KMS-11 (cell line): ENCODE data around the gene TSPAN9.

Source experiments
- H2AFZ ChIP-seq: fragments of 200-600 bp; sonication (generic); 2 replicates; pipeline ENCODE4 v1.6.1; 2016; ENCODE audit warnings: antibody characterized with exemption, mixed run types, low read depth
- H3K27ac ChIP-seq: fragments of 200-600 bp; sonication (generic); 2 replicates; pipeline ENCODE4 v1.6.1; 2016; ENCODE audit warnings: mild to moderate bottlenecking, mixed run types
- H3K27me3 ChIP-seq: fragments of 200-600 bp; sonication (generic); 2 replicates; pipeline ENCODE4 v1.6.1; 2017; ENCODE audit warnings: mild to moderate bottlenecking, low read depth, mixed run types, moderate library complexity; ENCODE audit not compliant: insufficient read depth
- H3K36me3 ChIP-seq: fragments of 200-600 bp; sonication (generic); 2 replicates; pipeline ENCODE4 v1.6.1; 2017; ENCODE audit warnings: mild to moderate bottlenecking, mixed run types; ENCODE audit not compliant: insufficient read depth
- H3K4me1 ChIP-seq: fragments of 200-600 bp; sonication (generic); 2 replicates; pipeline ENCODE4 v1.6.1; 2016; ENCODE audit warnings: mild to moderate bottlenecking, low read depth, mixed run types; ENCODE audit not compliant: poor library complexity, severe bottlenecking
- H3K4me2 ChIP-seq: fragments of 200-600 bp; sonication (generic); 2 replicates; pipeline ENCODE4 v1.7.0; 2016; ENCODE audit warnings: mild to moderate bottlenecking, mixed run types
- H3K4me3 ChIP-seq: fragments of 200-600 bp; sonication (generic); IDR thresholded peaks from 2 replicates; pipeline ENCODE4 v1.6.1; 2017; ENCODE audit warnings: low read depth, low read length, mixed read lengths; ENCODE audit not compliant: insufficient read depth
- H3K79me2 ChIP-seq: fragments of 200-600 bp; sonication (generic); 2 replicates; pipeline ENCODE4 v1.6.1; 2016; ENCODE audit warnings: low read depth, mixed run types; ENCODE audit not compliant: insufficient read depth
- H3K9ac ChIP-seq: fragments of 200-600 bp; sonication (generic); 2 replicates; pipeline ENCODE4 v1.6.1; 2016; ENCODE audit warnings: mild to moderate bottlenecking, mixed run types
- H4K20me1 ChIP-seq: fragments of 200-600 bp; sonication (generic); 2 replicates; pipeline ENCODE4 v1.6.1; 2016; ENCODE audit warnings: mild to moderate bottlenecking, mixed run types; ENCODE audit not compliant: insufficient read depth
- CTCF ChIP-seq: fragments of 200-600 bp; sonication (generic); conservative IDR thresholded peaks from 2 replicates; pipeline ENCODE4 v1.6.1; 2017; ENCODE audit warnings: low read depth, mild to moderate bottlenecking, antibody characterized with exemption, low read length, moderate library complexity, mixed read lengths

The TSPAN9 gene

GRCh38 chr12:3224530-3224903 is 147.3 kb downstream of the TSPAN9 start:
- no peaks in the 10 kb centered on the region for H3K27me3 ChIP-seq
- no peak for TF ChIP-seq CTCF
- H3K4me1 ChIP-seq: no peaks in the 10 kb centered on the region
- no peaks in the 10 kb centered on the region for H4K20me1 ChIP-seq
- H3K9ac ChIP-seq: no peak overlapping the region
- no peak overlapping the region for H3K4me2 ChIP-seq
- no peaks in the 10 kb centered on the region for H3K79me2 ChIP-seq
- no peak overlapping the region for H2AFZ ChIP-seq
- H3K27ac ChIP-seq: no peak overlapping the region
- H3K4me3 ChIP-seq: no peak overlapping the region
- no peaks in the 10 kb centered on the region for H3K36me3 ChIP-seq

DNA sequence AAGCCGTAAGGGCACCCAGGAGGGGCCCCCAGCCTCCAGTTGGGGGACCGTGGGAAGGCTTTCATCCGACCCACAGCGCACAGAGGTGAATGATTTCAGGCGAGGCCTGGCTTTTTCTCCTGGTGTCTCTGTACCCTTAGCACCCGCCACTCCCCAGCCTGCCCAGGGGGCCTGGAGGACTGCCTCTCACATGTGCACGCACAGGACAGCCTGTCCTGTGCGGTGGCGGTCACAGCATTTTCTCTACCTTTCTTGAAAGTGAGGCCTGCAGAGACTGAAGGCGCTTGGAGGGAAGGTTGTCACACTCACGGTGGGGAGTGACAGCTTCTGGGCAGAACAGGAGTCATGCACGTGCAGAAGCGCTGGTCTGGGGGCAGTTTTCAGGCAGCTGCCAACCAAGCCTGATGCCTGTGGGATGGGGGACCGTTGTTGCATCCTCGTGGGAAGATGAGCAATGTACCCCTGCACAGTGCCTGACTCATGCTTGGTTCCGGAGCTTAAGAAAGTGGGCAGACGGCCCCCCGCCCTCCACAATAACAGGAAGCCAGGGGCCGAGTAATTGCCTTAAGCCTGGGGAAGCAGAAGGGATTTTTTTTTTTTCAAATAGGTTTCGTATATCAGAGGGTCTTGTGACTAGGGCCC is 148.1 kb downstream of the TSPAN9 start:
- Histone ChIP-seq H3K9ac (no peak overlapping the region), H3K36me3 (no peaks in the 10 kb centered on the region), H3K4me1 (no peaks in the 10 kb centered on the region), H3K4me2 (no peak overlapping the region), H3K27me3 (no peaks in the 10 kb centered on the region), H3K27ac (no peak overlapping the region), H2AFZ (no peak overlapping the region), H4K20me1 (no peaks in the 10 kb centered on the region), H3K79me2 (no peaks in the 10 kb centered on the region), H3K4me3 (no peak overlapping the region)
- TF ChIP-seq CTCF: no peak

DNA sequence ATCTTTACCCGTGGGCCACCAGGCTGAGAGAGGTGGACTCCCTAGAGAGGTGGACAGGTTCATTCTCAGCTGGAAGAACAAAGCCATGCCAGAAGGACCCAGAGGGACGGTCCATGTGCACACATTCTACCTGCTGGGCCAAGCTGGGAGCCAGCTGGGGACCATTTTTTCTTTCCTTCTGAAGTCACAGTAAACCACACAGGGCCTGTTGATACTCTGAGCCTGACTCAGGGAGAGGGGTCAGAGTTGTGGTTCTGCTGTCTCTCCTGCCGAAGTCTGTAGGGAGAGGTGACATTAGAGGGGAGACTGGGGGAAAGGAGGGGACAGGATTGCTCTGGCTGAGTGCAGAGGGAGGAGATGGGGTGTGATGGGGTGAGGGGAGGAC is 148.6 kb downstream of the TSPAN9 start:
- Histone ChIP-seq H3K4me2 (no peak overlapping the region), H3K4me1 (no peaks in the 10 kb centered on the region), H2AFZ (no peak overlapping the region), H3K27me3 (no peaks in the 10 kb centered on the region), H3K4me3 (no peak overlapping the region), H3K27ac (no peak overlapping the region), H3K9ac (no peak overlapping the region), H4K20me1 (no peaks in the 10 kb centered on the region), H3K36me3 (no peaks in the 10 kb centered on the region), H3K79me2 (no peaks in the 10 kb centered on the region)
- TF ChIP-seq CTCF: no peak

GRCh38 chr12:3226264-3226663 is 149.1 kb downstream of the TSPAN9 start:
- H3K4me3 ChIP-seq: no peak overlapping the region
- no peaks in the 10 kb centered on the region for H3K27me3 ChIP-seq
- no peaks in the 10 kb centered on the region for H3K79me2 ChIP-seq
- no peaks in the 10 kb centered on the region for H3K36me3 ChIP-seq
- no peak for TF ChIP-seq CTCF
- no peak overlapping the region for H3K9ac ChIP-seq
- no peaks in the 10 kb centered on the region for H4K20me1 ChIP-seq
- no peak overlapping the region for H3K4me2 ChIP-seq
- H2AFZ ChIP-seq: no peak overlapping the region
- H3K27ac ChIP-seq: no peak overlapping the region
- no peaks in the 10 kb centered on the region for H3K4me1 ChIP-seq
